Fibroblast of lung (primary cell): ENCODE results near the gene MMP8. TPM values are rescaled to one million over a fixed set of nuclear protein-coding genes. Genes with fewer than 3 reads are reported as not detected.

Experiments
- DNase-seq, 2 donors: peaks; one replicate each; pipeline versions ENCODE4 v3.0.0 to v3.0.0-alpha.2; 2010; ENCODE audit warnings: low read depth in 2 of 2
- H2AFZ ChIP-seq: 2 replicates; pipeline ENCODE4 v1.5.1; 2012; ENCODE audit warnings: low read length, control low read depth, inconsistent platforms
- H3K27ac ChIP-seq: 2 replicates; pipeline ENCODE4 v1.5.1; 2011; ENCODE audit warnings: low read length, control low read depth; ENCODE audit not compliant: insufficient read depth
- H3K27me3 ChIP-seq: 2 replicates; pipeline ENCODE4 v1.5.1; 2011; ENCODE audit warnings: mild to moderate bottlenecking, low read length; ENCODE audit not compliant: control insufficient read depth, insufficient read depth
- H3K36me3 ChIP-seq: 2 replicates; pipeline ENCODE4 v1.5.1; 2011; ENCODE audit warnings: low read length; ENCODE audit not compliant: control insufficient read depth, insufficient read depth
- H3K4me1 ChIP-seq: 2 replicates; pipeline ENCODE4 v1.5.1; 2011; ENCODE audit warnings: low read length; ENCODE audit not compliant: control insufficient read depth, insufficient read depth; ENCODE audit errors: extremely low read depth
- H3K4me2 ChIP-seq: 2 replicates; pipeline ENCODE4 v1.5.1; 2011; ENCODE audit warnings: low read length, control low read depth; ENCODE audit not compliant: insufficient read depth; ENCODE audit errors: extremely low read depth
- H3K4me3 ChIP-seq, 4 experiments: fragments of 200-600 bp in 1 of 4; sonication (generic) in 1 of 4; replicated peaks in 1 of 4; 2 replicates each; pipeline ENCODE4 v1.5.1; 2011 to 2016; ENCODE audit warnings: low read length in 4 of 4, low read depth in 3 of 4, mild to moderate bottlenecking in 3 of 4, control low read depth in 2 of 4, inconsistent platforms in 1 of 4, mixed read lengths in 1 of 4; ENCODE audit not compliant: insufficient read depth in 1 of 4; ENCODE audit errors: control extremely low read depth in 1 of 4
- H3K79me2 ChIP-seq: 2 replicates; pipeline ENCODE4 v1.5.1; 2012; ENCODE audit warnings: mild to moderate bottlenecking, low read length, inconsistent platforms; ENCODE audit not compliant: control insufficient read depth, insufficient read depth
- H3K9ac ChIP-seq: 2 replicates; pipeline ENCODE4 v1.5.1; 2011; ENCODE audit warnings: mild to moderate bottlenecking, low read length, control low read depth; ENCODE audit not compliant: insufficient read depth
- H3K9me3 ChIP-seq: 2 replicates; pipeline ENCODE4 v1.5.1; 2012; ENCODE audit warnings: low read depth, low read length; ENCODE audit not compliant: control insufficient read depth, insufficient read depth
- H4K20me1 ChIP-seq: 2 replicates; pipeline ENCODE4 v1.5.1; 2011; ENCODE audit warnings: low read length; ENCODE audit not compliant: control insufficient read depth, insufficient read depth; ENCODE audit errors: extremely low read depth
- CTCF ChIP-seq, 2 donors: IDR thresholded peaks in 1 of 2; conservative IDR thresholded peaks in 1 of 2; 1 replicate in 1 of 2; 2 replicates in 1 of 2; pipeline ENCODE4 v1.5.1; 2011 to 2012; ENCODE audit warnings: low read length in 2 of 2, control low read depth in 1 of 2, inconsistent platforms in 1 of 2, low read depth in 1 of 2, mild to moderate bottlenecking in 1 of 2
- EZH2 ChIP-seq: IDR thresholded peaks from 2 replicates; pipeline ENCODE4 v1.5.1; 2012; ENCODE audit warnings: low read length, control low read depth, mild to moderate bottlenecking; ENCODE audit errors: missing control alignments
- polyA plus RNA-seq, 2 donors: library from polyadenylated mRNA; depleted of rRNA in 1 of 2; stranded (reverse) in 1 of 2; unstranded in 1 of 2; fragments of >200 nt; gene quantifications; 2 replicates each; pipeline ENCODE4 v1.2.1, GENCODE V29; 2011 to 2012; ENCODE audit warnings: missing spikeins in 1 of 2
- total RNA-seq: library from RNA; depleted of rRNA; stranded (reverse); fragments of >200 nt; gene quantifications from 2 replicates; pipeline ENCODE4 v1.2.1, GENCODE V29; 2014

Gene MMP8
- total and polyA plus RNA-seq, 2 donors (not counting 1 experiment from before 2014, with no cell fraction given): under 0.01 to 0.07 TPM

- no peak overlapping the region for H3K27ac ChIP-seq
- no peak for DNase-seq
- H2AFZ ChIP-seq: no peak overlapping the region
- H3K79me2 ChIP-seq: no peaks in the 10 kb centered on the region
- no peaks in the 10 kb centered on the region for H4K20me1 ChIP-seq
- no peaks in the 10 kb centered on the region for H3K9me3 ChIP-seq
- no peak for TF ChIP-seq CTCF (conservative IDR thresholded peaks at IDR 0.05 in 1 of 2, IDR thresholded peaks at IDR 0.05 in 1 of 2; ENCODE audit: low read depth in 1 of 2, low read length in 2 of 2)
- TF ChIP-seq EZH2: no peak
- no peaks in the 10 kb centered on the region for H3K36me3 ChIP-seq
- no peak overlapping the region for H3K4me3 ChIP-seq
- no peaks in the 10 kb centered on the region for H3K4me1 ChIP-seq
- H3K4me2 ChIP-seq: no peak overlapping the region
- no peaks in the 10 kb centered on the region for H3K27me3 ChIP-seq
- H3K9ac ChIP-seq: no peak overlapping the region
Observed at GRCh38 chr11:102709201-102709945, 15.4 kb downstream of the MMP8 start.

- H3K27me3 ChIP-seq: no peaks in the 10 kb centered on the region
- H2AFZ ChIP-seq: no peak overlapping the region
- H3K4me1 ChIP-seq: no peaks in the 10 kb centered on the region
- no peak for DNase-seq
- TF ChIP-seq EZH2 (no peak), CTCF (conservative IDR thresholded peaks at IDR 0.05 in 1 of 2, IDR thresholded peaks at IDR 0.05 in 1 of 2; ENCODE audit: low read depth in 1 of 2, low read length in 2 of 2) (no peak)
- no peak overlapping the region for H3K27ac ChIP-seq
- no peaks in the 10 kb centered on the region for H3K36me3 ChIP-seq
- no peak overlapping the region for H3K4me2 ChIP-seq
- no peak overlapping the region for H3K9ac ChIP-seq
- H4K20me1 ChIP-seq: no peaks in the 10 kb centered on the region
- H3K79me2 ChIP-seq: no peaks in the 10 kb centered on the region
- H3K9me3 ChIP-seq: no peaks in the 10 kb centered on the region
- no peak overlapping the region for H3K4me3 ChIP-seq
Observed at GRCh38 chr11:102708654-102709053, 16.1 kb downstream of the MMP8 start.

- Histone ChIP-seq H3K79me2 (no peaks in the 10 kb centered on the region), H3K9ac (no peak within 1 kb of the TSS), H3K36me3 (no peaks in the 10 kb centered on the region), H4K20me1 (no peaks in the 10 kb centered on the region), H3K4me2 (no peak within 1 kb of the TSS), H3K9me3 (no peaks in the 10 kb centered on the region), H3K4me1 (no peaks in the 10 kb centered on the region), H2AFZ (peak within 1 kb of the TSS; percentile 30), H3K27ac (no peak within 1 kb of the TSS), H3K27me3 (no peaks in the 10 kb centered on the region), H3K4me3 (no peak within 1 kb of the TSS)
- DNase-seq: no peak
- no peak for TF ChIP-seq CTCF (conservative IDR thresholded peaks at IDR 0.05 in 1 of 2, IDR thresholded peaks at IDR 0.05 in 1 of 2; ENCODE audit: low read depth in 1 of 2, low read length in 2 of 2)
Observed at GRCh38 chr11:102705626-102706025, 19.1 kb downstream of the MMP8 start, which contains the start of gene MMP27. TSS of gene MMP27 (minus strand) at chr11:102705769. CDS start at chr11:102705714, 55 bp downstream.
